Measurements from ENCODE around the gene CDKL5.

CDKL5 gene

GRCh38 chrX:18457000-18457399 lies 31.6 kb downstream of the CDKL5 start:
- DNase-seq (ENCODE audit: low spot score): no peak

- DNase-seq (ENCODE audit: low spot score): no peak
These were observed 36.0 kb downstream of the CDKL5 start for GRCh38 chrX:18461431-18461830.

- no peak for DNase-seq (ENCODE audit: low spot score)
These were observed 39.1 kb downstream of the CDKL5 start for GRCh38 chrX:18464499-18464898.

DNA sequence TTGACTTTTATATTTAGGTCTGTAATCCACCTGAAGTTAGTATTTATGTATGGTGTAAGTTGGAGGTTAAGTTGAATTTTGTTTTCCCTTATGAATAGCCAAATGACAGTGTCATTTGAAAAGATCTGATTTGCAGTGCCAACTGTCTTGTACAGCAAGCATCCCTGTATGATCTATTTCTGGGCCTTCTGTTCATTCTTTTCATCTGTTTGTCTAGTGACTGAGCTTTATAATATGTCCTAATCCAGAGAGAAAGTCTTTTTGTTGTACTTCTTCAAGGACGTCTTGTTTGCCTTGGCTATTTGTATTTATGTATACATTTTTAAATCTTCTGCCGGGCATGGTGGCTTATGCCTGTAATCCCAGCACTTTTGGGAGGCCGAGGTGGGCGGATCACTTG lies 39.6 kb downstream of the CDKL5 start:
- DNase-seq (ENCODE audit: low spot score): no peak

DNA sequence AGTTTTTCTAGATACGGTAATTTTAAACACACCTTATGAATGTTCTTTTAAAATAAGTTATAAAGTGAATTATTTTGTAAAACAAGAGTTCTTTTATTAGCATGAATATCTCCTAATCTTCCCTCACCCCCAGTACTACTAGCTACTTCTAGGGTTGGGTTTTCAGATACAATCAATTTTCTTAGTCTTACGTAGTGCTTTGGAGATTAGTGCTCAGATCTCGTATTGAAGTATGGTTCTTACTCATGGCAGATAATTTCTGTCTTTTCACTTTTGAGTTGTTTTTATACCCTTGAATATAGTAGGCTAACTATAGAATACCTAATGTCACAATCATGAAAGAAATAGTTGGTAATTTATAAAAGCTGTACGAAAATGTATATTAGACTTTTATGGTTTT lies 43.2 kb downstream of the CDKL5 start:
- DNase-seq (ENCODE audit: low spot score): no peak

DNA sequence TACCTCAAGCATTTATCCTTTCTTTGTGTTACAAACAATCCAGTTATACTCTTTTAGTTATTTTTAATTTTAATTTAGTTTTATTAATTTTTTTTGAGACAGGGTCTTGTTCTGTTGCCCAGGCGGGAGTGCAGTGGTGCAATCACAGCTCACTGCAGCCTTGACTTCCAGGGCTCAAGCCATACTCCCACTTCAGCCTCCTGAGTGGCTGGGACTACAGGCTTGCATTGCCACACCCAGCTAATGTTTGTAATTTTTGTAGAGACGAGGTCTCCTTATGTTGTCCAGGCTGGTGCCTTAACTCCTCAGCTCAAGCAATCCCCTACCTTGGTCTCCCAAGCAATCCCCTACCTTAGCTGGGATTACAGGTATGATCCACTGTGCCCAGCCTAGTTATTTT lies 45.9 kb downstream of the CDKL5 start:
- no peak for DNase-seq (ENCODE audit: low spot score)

DNA sequence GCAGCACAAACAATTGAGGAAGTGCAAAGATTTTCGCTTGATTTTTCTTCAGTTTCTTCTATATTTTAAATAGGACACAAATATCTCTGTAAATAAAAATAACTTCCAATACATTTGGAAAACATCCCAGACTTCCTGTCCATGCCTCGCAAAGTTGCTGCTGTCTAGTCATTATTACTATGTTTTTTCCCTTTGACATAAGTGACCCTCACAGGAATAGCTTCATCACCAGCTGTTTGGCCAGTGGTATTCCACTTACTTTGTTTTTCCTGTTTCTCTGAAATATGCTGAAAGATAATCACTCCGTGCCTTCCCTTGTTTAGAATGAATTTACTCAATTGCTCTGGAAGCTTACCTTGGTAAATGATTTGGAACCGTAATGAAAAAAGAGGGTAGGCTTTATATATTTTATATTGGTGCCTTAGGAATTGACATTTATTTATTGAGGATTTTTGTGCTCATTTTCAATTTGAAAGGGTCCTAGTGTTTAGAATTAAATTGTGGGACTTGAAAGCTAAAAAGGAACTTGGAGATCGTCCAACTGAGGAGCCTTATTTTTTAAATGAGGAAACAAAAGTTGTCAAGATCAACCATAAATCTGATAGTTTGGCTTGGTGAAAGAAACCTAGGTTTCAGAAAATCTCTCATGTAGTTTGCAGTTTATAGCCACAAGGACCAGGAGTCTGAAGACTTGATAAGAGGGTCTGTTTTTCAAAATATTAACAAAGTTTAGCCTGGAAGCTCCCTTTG lies 65.6 kb downstream of the CDKL5 start:
- DNase-seq (ENCODE audit: low spot score): no peak

- no peak for DNase-seq (ENCODE audit: low spot score)
These were observed 66.4 kb downstream of the CDKL5 start for GRCh38 chrX:18491587-18492340.

GRCh38 chrX:18534949-18535348 lies 109.5 kb downstream of the CDKL5 start:
- no peak for DNase-seq (ENCODE audit: low spot score)

DNA sequence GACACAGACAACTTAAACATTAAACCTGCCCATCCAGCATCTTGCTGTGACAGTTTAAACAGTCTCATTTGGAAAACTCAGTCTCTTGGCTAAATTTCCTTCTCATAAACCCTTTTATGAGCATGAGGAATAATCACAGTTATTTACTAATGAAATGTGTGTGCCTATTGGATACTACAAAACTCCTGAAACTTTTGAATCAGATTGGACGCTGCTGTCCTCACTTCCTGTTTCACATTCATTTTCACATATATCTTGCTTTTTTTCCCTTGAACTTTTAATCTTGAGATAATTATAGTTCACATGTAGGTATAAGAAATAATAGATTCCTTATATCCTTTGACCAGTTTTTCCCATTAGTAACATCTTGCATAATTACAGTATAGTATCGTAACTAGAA lies 111.7 kb downstream of the CDKL5 start:
- DNase-seq (ENCODE audit: low spot score): no peak

- DNase-seq (ENCODE audit: low spot score): no peak
These were observed 112.1 kb downstream of the CDKL5 start for GRCh38 chrX:18537524-18537923.

GRCh38 chrX:18542131-18542530 lies 116.7 kb downstream of the CDKL5 start:
- DNase-seq (ENCODE audit: low spot score): no peak

DNA sequence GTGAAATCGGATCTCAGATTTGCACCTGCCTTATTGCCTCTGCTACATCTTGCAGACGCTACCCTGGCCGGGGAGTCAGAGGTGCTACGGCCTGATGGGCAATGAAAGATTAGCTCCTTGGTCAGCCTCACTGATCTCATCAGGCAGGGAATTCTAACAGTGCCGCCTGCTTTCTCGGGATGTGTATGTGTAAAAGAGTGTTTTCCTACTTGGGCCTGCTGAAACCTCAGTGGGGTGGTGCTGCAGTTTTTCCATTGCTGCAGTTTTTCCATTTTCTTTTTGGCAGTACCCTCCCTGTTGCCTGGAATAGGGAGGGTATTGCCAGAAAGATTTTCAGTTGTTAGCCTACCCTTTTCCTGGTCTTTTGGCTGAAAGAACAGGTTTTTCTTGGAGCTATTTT lies 117.5 kb downstream of the CDKL5 start:
- no peak for DNase-seq (ENCODE audit: low spot score)

DNA sequence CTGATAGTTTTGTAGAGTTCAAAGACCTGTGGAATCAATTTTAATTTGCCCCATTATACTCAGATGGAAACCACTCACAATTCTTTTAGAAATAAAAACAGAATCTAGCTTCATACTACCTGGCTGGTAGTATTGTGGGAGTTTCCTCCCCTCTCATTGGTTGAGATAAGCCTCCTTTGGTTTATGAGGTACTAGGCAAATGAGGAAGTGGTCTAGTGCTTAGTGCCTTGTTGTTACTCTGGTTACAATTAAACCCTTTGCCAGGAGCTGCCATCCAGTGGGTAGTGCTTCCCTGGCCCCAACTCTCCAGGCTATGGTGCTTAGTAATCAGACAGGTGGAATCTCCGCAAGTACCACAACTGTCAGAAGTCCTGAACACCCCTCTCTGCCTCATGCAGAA lies 118.3 kb downstream of the CDKL5 start:
- no peak for DNase-seq (ENCODE audit: low spot score)

DNA sequence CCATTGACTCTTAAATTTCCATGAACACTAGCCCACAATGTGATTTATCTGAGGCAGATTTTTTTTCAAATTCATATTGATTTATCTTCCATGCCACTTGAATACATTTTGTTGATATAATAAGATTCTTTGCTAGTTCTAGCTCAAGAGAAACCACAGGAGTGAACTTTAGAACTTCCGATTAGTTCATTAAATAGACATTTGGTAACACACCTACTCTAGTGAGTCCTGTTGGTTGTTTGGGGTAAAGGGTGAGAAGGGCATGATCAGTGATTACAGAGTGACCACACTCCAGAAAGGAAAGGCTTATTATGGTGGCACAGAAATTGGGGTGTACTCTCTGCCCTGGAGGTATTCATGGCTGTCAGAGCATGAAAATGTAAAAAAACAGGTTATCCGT lies 120.4 kb downstream of the CDKL5 start:
- DNase-seq (ENCODE audit: low spot score): peak; percentile 20

DNA sequence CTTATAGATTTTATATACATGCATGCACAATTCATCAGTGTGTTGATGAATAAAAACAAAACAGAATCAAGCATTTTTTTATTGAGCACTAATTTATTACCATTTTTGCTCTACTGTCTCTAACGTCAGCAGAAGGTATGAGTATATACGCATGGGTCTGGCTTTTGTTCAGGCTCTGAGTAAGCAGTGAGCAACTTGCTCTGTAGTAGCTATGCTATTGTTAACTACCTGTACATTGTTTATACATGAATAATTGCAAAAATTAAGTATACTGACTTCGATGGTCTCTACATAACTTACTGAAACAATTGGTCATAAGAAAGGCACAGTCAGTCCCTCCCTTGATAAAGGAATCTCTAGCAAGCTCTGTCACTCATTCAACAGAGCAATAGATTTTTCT lies 123.6 kb downstream of the CDKL5 start:
- DNase-seq (ENCODE audit: low spot score): no peak

DNA sequence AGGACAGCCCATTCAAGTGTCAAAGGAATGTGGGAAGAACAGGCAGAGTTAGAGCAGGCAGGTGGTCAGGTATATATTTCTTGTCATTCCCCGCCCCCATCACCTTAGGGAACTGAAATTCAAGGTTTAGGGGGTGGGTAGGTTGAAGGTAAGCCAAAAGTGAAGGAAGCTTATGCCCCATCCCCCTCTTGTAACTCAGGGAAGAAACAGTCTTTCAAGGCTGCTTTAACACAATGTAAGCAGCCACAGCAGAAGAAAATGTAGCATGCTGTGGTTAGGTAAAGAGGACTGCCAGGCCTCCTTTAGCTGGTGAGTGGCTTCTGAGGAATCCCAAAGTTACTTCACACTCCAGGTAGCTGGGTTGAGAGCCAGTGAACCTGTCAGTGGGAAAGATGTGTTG lies 124.2 kb downstream of the CDKL5 start:
- no peak for DNase-seq (ENCODE audit: low spot score)

- no peak for DNase-seq (ENCODE audit: low spot score)
These were observed 132.5 kb downstream of the CDKL5 start for GRCh38 chrX:18557879-18558278.

- no peak for DNase-seq (ENCODE audit: low spot score)
These were observed 133.4 kb downstream of the CDKL5 start for GRCh38 chrX:18558799-18559198.

- no peak for DNase-seq (ENCODE audit: low spot score)
These were observed 135.6 kb downstream of the CDKL5 start for GRCh38 chrX:18561020-18561419.

- no peak for DNase-seq (ENCODE audit: low spot score)
These were observed 140.3 kb downstream of the CDKL5 start for GRCh38 chrX:18565727-18566126.

DNA sequence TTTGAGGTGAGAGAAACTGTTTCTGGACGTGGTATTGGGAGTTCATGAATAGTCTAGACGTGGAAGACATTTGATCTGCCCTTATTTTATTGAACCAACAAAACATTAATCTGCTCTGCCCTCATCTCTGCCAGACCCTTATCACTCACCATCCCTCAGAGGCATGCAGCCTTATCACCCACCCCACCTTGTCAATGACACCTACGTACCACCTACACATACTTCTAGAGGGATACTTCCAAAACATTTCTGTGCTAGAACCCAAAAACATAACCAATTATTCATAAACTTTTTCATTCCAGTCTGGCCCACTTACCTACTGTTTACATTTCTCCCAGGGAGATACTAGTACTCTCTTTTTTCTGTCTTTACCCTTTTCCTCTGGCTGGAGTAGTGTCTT lies 141.3 kb downstream of the CDKL5 start:
- DNase-seq (ENCODE audit: low spot score): no peak

GRCh38 chrX:18573556-18573955 lies 148.1 kb downstream of the CDKL5 start:
- DNase-seq (ENCODE audit: low spot score): no peak

GRCh38 chrX:18574591-18574990 lies 149.2 kb downstream of the CDKL5 start:
- DNase-seq (ENCODE audit: low spot score): no peak
